ENCODE results near the gene SORBS1. TPM values are rescaled to one million over a fixed set of nuclear protein-coding genes. Genes with fewer than 3 reads are reported as not detected.

The SORBS1 gene
- total RNA-seq (2022; extraction: Qiagen RNA extraction), result 0.38 to 0.58 TPM (median 0.48 TPM) in 5 replicates

GRCh38 chr10:95561177-95561863, at the start of gene SORBS1:
Gene SORBS1, minus strand, starts transcription at chr10:95561371. Its CDS starts 120,236 bp downstream, at chr10:95441135.

GRCh38 chr10:95290461-95291364, 270.5 kb downstream of the SORBS1 start, which contains the start of gene PDLIM1:
Gene PDLIM1, minus strand, starts transcription at chr10:95291003. Its CDS starts 88 bp downstream, at chr10:95290915.

Other genes starting within 250 kb of the SORBS1 start
- gene ALDH18A1, start 95.3 kb upstream of the SORBS1 start, total RNA-seq (2022; extraction: Qiagen RNA extraction), result 45.4 to 56.8 TPM (median 46.6 TPM) in 5 replicates
- 41.3 to 44.7 TPM (median 43.8 TPM) in 5 replicates for gene TCTN3, start 132.6 kb upstream of the SORBS1 start, total RNA-seq (2022; extraction: Qiagen RNA extraction)
- gene ENTPD1, start 194.8 kb upstream of the SORBS1 start, total RNA-seq (2022; extraction: Qiagen RNA extraction), result 0.03 to 0.37 TPM in 2 of 5 replicates, not detected in the others

Data from A549 treated with Hydrocortisone at 1 μM for 4 hours (cell line).